NCI-H748 treated with DMSO at 0.1 percent for 48 hours (cell line): ENCODE results near the gene SNX11.

Experiments used
- DNase-seq: peaks from one replicate; lab custom pipeline; 2025; lab: John Stamatoyannopoulos, UW

The SNX11 gene

DNA sequence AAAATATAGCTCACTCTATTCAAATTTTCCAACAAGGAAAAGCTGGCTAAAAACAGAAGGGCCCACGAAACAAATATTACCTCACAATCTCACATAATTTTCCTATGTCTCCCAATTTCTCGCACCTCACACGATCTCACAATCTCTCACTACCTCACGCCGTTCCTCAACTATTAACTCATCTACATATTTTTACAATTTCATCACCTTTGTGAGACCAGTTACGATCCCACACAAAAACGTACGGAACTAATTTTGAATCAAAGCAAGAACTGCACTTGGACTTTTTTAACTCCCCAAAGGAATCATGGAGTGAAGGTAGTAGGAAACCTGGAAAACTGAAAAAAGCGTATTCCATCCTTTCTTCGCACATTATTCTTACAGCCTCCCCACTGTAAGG lies 7.4 kb upstream of the SNX11 start:
- DNase-seq = no peak

DNA sequence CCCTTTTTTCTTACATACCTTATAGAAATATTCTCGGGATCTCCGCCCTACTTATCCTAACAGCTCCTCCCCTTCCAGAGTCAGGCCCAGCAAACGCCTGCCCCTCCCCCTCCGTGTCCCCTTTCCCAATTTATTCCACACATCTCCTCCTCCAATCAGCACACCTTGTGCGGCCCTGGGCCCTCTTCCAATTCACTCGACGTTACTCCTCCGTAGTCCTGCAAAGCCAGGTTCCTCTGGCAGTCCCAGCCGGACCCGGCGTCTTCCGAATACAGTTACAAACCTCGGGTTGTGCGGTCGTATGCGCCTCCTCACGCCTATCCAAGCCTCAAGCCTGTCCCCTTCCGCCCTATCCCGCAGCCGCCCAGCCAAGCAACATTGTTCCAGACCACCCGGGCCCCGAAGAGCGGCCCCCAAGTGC lies 7.0 kb upstream of the SNX11 start:
- DNase-seq = peak; percentile 73

DNA sequence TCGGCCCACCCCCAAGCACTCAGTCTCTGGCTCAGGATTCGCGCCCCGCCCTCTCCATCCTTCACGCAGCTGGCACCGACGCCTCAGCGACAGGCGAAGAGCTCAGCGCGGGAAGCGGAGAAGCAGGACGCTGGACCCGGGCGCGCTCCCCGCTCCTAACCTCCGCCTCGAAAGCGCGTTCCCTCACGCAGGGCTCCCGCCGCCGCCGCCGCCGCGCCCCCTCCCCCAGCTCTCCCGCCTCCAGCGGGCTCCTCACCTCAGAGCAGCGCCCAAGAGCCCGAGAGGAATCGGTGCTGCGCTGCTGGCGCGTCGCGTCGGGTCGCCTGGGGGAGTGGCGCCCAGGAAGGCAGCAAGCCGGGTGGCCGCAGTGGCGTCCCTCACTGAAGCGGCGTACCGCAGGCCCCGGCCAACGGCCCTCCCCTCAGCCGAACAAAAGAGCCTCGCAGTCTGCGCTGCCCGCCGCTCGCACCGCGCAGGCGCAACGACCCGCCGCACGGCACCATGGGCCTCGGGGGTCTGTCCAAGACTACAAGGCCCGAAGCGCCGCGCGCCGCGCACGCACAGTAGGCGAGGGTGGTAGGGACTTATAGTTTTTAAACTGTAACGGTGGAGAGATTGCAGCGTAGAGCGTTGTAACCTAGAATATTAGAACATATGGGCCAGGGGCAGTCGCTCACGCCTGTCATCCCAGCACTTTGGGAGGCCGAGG lies 6.4 kb upstream of the SNX11 start, which contains the start of gene CBX1:
TSS of gene CBX1 (minus strand) at position 467 of the 709 bp plus-strand sequence. CDS start 24,474 bp downstream, outside the sequence.
- peak; percentile 74 for DNase-seq

DNA sequence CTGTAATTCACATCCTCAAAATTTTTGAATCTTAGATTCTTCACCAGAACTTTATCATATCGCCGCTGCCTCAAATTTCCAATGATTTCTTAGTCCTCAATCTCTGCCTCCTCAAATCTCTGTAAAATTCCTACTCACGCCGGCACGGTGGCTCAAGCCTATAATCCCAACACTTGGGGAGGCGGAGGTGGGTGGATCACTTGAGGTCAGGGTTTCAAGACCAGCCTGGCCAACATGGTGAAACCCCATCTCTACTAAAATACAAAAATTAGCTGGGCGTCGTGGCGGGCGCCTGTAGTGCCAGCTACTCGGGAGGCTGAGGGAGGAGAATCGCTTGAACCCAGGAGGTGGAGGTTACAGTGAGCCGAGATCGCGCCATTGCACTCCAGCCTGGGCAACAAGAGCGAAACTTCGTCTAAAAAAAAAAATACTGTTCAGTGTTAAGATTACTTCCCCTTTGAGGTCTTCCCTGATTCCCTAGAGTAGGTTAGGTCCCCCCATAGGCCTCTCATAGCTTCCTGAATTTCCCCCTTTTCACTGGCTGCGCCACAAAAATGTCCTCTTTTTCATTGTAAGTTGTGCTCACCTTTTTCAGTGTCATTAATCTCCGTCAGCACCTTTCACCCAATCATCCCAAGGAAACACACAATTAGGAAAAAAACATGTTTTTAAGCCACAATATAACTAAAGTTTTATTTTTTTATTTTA lies 5.4 kb upstream of the SNX11 start:
- DNase-seq = no peak

DNA sequence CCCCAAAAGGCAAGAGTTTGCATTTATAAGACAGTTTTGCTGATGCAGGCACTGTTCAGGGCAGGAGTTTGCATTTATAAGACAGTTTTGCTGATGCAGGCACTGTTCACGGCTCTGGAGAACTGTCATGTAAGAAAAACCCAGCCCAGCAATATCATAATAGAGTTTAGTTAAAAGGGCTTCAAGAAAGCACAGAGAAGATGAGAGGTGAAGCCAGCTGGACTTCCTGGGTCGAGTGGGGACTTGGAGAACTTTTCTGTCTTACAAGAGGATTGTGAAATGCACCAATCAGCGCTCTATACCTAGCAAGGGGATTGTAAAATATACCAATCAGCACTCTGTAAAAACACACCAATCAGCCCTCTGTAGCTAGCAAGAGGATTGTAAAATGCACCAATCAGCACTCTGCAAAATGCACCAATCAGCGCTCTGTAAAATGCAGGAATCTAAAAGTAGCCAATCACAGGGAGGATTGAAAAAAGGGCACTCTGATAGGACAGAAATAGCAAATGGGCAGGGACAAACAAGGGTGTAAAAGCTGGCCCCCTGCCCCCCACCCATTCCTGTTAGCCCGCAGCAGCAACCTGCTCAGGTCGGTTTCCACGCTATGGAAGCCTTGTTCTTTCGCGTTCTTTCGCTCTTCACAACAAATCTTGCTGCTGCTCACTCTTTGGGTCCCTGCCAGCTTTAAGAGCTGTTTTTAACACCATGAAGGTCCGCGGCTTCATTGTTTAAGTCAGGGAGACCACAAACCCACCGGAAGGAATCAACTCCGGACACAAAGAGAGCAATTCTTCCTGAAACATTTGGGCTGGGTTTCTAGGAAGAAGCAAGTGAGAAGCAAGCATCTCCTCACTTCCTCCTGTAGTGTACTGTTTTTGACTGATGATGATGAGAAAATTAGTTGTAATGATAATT lies 4.5 kb upstream of the SNX11 start:
- DNase-seq = no peak

DNA sequence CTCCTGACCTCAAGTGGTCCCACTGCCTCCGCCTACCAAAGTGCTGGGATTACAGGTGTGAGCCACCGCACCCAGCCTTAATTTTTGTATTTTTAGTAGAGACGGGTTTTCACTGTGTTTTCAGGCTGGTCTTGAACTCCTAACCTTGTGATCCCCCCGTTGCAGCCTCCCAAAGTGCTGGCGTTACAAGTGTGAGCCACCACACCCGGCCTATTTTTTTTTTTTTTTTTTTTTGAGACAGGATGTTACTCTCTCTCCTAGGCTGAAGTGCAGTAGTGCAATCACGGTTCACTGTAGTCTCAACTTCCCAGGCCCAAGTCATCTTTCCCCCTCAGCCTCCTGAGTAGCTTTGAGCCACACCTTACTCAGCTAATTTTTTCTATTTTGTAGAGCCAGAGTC lies 3.1 kb upstream of the SNX11 start:
- no peak for DNase-seq

DNA sequence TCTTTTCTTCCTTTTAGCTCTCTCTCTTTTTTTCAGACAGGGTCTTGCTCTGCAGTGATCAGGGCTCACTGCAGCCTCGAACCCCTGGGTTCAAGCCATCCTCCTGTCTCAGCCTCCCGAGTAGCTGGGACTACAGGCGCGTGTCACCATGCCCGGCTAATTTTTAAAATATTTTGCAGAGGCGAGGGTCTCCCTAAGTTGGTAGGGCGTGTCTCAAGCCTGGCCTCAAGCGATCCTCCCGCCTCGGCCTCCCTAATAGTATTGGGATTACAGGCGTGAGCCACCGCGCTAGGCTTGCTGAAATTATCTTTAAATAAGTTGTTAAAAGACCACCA lies 797 bp upstream of the SNX11 start:
- no peak for DNase-seq

DNA sequence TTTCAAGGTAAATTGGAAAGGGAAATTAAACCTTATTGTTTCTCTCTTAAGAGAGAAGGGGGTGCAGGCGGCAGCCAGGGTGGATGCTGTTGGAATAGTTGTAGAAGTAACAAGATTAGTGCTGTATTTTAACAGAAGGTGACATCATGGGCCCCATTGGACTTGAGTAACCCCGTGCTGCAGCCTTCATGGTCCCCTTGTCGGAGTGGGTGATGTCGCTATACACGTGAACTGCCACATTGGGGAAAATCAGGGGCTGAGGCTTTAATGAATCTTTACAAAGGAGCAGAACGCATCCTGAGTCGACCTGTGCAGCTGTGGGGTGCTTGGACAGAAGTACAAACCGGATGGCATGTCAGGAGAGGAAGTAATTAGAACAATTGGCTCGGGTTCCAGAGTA lies 3.2 kb downstream of the SNX11 start:
- no peak for DNase-seq

DNA sequence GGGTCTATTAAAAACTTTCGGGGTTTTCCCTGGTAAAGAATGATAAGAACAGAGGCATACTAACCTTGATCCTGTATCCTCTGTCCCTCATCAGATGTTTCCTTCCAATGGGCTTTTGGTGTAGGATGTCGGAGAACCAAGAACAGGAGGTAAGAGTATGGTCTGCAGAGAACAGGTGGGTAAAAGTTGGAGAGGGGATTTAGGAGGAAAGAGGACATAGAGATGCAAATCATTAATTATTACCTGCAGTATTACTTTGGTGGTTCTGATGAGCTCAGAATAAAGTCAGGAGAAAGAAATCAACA lies 4.3 kb downstream of the SNX11 start:
- no peak for DNase-seq

DNA sequence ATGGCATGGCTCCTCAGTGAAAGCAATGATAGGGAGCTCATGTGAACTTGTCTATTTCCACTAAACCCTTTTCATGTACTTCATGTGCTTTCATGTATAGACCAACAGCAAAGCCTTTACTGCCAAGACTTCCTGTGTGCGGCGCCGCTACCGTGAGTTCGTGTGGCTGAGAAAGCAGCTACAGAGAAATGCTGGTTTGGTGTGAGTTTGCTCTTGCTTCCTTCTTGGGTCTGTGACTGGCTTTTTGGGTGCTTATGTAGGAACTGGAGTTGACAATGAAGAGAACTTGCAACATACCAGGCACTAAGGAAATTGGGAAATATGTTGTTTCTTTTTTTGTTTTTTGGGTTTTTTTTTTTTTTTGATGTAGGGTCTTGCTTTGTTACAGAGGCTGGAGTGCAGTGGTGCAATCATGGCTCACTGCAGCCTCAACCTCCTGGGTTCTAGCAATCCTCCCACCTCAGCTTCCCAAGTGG lies 5.7 kb downstream of the SNX11 start:
- DNase-seq = no peak

DNA sequence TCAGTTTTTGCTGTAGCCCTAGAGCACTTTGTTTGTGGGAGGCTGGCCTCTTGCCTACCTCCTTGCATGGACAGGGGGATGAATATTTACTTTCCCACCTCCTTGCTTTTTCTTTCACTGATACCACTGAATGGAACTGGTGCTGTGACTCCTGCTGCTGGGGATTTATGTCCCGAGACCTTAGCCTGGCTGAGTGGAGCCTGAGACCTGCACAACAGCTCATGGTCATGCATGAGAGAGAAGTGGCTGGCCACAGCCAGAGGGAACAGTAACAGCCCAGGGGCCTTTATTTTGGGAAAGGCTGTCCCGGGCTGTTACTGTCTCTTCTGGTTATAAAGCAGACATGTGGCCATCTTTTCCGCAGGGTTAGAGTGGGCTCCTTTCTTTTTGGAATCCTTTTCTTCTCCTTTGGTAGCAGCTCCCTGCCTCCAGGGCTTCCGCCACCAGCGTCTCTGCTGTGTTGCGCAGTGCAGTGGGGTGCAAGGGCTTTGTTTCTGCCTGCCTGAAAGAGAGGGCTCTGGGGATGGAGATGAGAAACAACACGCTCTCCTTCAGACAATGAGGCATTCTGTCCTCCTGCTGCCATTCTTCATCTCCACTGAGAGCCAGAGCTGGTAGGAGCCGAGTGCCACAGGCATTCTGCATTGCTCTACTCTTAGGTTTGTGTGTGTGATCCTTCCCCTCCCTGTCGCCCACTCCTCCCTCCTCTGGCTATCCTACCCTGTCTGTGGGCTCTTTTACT lies 14.5 kb downstream of the SNX11 start:
- DNase-seq = no peak

DNA sequence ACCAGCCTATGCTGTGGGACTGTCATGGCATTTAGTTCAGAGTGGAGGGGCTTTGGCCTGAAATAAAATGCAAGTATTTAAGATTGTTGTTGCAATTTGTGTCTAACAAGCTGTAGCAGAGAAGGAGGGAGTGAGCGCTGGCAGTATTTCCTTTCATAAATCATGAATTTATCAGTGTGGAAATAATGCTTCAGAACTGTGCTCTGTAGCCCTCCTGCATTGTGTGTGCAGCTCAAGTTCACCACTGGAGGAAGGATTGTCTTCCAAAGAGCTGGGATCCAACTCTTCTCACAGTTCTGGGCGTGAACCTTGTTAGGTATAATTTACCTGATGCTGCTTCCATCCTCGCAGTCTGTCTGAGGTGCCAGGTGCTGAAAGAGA lies 15.1 kb downstream of the SNX11 start:
- no peak for DNase-seq

DNA sequence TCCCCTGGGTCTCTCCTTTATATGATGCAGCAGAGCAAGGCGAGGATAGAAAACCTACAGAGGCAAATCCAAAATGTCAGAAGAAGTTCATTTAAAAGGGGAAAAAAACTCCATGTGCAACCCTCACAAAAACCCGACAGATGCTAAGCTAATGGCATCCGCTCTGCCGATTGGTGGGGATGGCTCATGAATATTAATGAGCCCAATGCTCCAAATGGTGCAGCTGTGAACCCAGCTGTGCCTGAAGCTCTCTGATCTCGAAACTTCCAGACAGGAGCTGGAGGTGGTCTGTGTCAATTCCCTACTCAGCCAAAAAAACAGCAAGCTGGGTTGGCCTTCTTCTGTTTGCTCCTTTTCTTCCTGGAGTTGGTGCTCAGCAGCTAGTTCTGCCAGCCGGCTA lies 15.5 kb downstream of the SNX11 start:
- no peak for DNase-seq

DNA sequence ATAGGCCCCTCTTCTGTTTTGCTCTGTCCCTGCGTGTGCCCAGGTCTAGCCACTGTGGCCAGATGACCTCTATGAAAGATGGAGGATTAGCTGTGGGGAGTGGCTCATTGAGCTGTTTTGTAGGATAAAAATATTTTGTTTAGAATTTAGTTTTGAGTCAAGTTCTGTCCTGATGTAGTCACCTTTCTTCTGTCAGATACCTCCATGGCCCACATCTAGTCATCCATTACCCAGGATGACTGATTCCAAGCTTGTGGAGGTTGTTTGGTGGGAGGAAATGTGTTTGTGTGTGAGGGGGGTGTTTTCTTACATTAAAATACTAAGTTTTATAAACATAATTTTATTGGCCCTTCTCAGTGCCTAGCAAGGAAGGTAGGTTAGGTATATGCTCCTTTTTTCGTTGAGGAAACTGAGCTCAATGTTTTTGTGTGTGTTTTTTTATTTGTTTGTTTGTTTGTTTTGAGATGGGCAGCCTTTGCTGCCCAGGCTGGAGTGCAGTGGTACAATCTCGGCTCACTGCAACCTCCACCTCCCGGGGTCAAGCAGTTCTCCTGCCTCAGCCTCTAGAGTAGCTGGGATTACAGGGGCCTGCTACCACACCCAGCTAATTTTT lies 16.3 kb downstream of the SNX11 start:
- DNase-seq = no peak

DNA sequence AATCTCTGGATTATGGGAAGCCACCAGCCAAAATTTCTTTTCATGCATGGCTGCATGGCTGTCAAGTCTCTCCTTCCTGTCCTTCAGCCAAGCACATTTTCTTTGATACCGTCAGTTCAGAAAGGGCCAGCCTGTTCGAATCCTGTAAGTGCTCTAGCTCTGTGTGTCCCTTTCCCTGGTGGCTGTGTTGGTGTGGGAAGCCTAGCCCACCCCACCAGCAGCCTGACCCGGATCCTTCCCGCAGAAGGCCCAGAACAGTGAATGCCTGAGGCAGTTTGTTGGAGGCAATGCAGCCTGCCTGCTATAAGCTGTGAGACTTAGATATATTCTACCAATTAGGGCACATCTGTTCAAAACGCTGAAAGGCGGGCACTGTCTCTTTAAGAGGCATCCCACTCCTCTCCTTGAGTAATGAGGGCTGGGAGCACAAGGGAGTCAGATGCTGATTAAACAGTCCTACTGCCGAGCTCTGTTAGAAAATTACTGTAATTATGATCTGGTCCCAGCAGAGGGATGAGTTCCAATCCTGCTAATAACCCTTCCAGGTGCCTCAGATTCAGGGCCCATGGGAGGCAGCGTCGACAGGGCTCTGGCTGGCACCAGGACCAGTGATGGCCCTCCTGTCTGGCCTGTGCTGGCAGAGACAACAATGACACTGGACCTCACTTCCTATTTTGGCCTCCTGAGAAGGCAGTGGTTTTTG lies 18.4 kb downstream of the SNX11 start:
- no peak for DNase-seq

DNA sequence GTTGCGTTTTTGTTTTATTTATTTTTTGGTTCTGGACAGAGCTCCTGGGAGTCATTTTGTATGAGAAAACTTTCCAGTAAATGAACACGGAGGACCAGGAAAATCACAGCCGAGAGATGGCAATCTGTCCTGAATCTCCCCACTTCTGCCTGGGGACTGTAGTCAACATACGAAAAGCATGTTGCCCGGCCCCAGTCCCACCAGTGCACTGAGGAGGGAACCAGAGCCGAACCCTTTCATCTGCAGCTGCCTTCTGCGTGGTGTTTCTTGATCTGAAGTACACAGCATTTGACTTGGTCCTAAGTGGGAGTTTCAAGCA lies 18.9 kb downstream of the SNX11 start:
- no peak for DNase-seq

DNA sequence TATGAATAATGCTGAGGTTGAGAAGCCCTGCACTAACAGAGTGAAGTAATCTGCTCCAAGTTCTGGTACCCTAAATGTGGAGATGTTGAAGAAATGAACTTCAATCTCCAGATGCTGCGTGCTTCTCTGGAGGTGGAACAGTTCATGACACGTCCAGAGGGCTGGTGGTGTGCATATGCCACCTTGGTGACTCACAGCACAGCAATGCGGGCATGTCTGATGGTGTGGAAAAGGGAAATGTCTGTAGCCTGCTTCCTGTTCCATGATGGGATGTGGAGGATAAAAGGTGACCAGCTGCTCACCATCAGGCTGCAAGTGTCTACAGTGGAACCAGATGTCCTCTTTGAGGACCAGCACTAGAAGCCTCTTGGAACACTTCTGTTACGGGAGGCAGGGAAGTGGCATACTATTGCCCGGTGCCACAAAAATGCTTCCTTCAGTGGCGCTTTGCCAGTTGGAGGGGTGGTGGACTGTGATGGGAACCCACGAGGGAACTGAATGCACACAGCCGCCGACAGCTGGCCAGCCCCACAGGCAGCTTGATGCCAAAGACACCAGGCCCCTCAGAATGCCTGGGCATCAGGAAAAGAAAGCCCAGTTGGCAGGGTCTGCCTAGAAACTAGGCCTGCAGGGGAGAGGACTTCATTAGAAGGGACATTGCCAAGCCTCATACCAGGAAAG lies 19.9 kb downstream of the SNX11 start:
- no peak for DNase-seq

DNA sequence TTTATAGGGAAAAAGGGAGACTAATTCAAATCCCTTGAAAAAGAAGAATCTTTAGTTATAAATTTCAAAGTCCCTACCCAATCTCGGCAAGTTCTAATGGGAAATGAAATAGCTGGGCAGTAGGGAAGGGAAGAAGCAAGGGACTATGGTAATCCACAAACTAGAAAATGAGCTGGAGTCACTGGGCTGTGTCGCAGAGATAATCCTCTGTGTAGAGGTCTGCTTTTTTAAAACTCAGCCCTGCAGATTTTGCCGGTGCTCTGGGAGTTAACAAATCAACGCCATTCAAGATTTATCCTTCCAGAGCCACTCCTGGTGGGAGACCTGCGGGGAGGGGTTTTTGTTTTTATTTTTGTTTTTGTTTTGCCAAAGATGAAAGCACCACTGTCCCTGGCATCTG lies 20.8 kb downstream of the SNX11 start:
- no peak for DNase-seq

DNA sequence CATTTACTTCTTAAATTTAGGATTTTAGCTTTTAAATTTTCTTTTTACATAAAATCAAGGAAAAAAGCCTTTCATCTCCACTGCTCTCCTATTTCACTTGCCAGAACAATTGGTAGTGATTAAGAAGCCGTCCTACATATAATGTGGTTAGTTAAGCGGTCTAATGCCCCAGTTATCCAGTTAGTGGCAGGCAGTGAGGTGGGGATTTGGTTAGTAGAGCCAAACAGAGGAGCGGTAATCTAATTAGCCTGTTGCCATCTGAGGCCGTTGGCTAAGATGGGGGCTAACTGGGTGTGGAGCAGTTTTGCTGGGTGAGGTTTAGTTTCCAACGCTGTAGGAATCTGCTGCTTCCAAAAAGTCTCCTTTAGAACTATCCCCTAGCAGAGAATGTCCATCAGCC lies 22.4 kb downstream of the SNX11 start:
- no peak for DNase-seq

DNA sequence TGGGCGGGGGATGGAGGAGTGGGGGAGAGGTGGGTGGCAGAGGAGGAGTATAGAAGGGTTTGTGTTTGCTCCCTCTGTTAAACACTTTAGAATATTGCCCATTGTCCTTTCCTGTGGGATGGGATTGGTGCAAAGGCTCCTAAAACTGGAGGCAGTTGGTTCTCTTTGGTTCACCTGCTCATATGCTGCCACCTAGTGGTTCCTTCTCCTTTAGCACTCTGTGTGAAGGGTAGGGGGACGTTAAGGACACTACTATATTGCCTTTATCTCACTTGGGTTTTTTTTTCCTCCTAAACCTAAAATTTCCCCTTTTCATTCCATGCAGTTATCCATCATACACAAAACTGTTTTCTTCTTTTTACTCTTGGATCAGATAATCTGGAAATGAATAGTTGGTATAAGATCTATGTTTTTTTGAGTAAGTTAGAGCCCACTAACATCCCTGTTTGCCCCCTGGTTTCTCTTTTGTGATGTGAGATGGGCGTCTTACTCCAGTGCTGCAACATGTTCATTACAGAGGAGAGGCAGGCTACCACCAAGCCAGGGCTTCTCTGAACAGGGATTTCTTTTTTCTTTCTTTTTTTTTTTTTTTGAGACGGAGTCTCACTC lies 23.8 kb downstream of the SNX11 start:
- DNase-seq = peak; percentile 67
